Measurements from ENCODE around the gene NCKAP5L. TPM values are rescaled to one million over a fixed set of nuclear protein-coding genes. Genes with fewer than 3 reads are reported as not detected.

NCKAP5L gene
- total RNA-seq, 2 experiments from 2014 or later = 10.3 to 11.0 TPM

Other genes starting within 250 kb of the NCKAP5L start
- under 1 TPM; 0.11 to 0.20 TPM for gene FAM186B, start 222.8 kb downstream of the NCKAP5L start, total RNA-seq
- gene PRPF40B, start 204.9 kb downstream of the NCKAP5L start, total RNA-seq = 10 to 100 TPM; 16.5 to 18.0 TPM
- gene FMNL3, start 121.0 kb downstream of the NCKAP5L start, total RNA-seq = 10 to 100 TPM; 43.5 to 43.8 TPM
- 100 to 1,000 TPM; 426 to 431 TPM for gene TMBIM6, start 86.9 kb downstream of the NCKAP5L start, total RNA-seq
- gene BCDIN3D, start 14.7 kb upstream of the NCKAP5L start, total RNA-seq = 10 to 100 TPM in 1 of 2 experiments, 1 to 10 TPM in 1; 9.3 to 11.4 TPM
- gene FAIM2, start 75.5 kb upstream of the NCKAP5L start, total RNA-seq = under 1 TPM in 1 of 2 experiments, not detected in 1; 0.22 TPM
- gene AQP2, start 122.3 kb upstream of the NCKAP5L start, total RNA-seq = not detected
- gene AQP5, start 133.5 kb upstream of the NCKAP5L start, total RNA-seq = not detected
- not detected for gene AQP6, start 144.5 kb upstream of the NCKAP5L start, total RNA-seq
- 100 to 1,000 TPM; 132 to 135 TPM for gene RACGAP1, start 197.1 kb upstream of the NCKAP5L start, total RNA-seq
- gene ASIC1, start 229.2 kb upstream of the NCKAP5L start, total RNA-seq = 10 to 100 TPM; 31.3 to 33.3 TPM